A172 (cell line): ENCODE results near the gene AGO4. TPM values are rescaled to one million over a fixed set of nuclear protein-coding genes. Genes with fewer than 3 reads are reported as not detected.
A peak's percentile ranks its signal among the peaks of the same experiment; 100 is the strongest.
"Not testable (repeated sequence)": the region's sequence is repeated elsewhere in the genome, so short reads cannot be mapped to it uniquely, and the experiment has no call there.

Experiments
- DNase-seq: peaks from one replicate; pipeline ENCODE4 v3.0.0-alpha.2; 2015; ENCODE audit warnings: low spot score
- total RNA-seq: library from RNA; depleted of rRNA; stranded (reverse); fragments of >200 nt; shearing (Covaris generic); gene quantifications from 2 replicates; pipeline ENCODE4 v1.2.3, GENCODE V29; 2014; rRNA removed

Gene AGO4
- 7.3 and 7.8 TPM in 2 replicates for total RNA-seq

- peak; percentile 26 for DNase-seq
Observed at GRCh38 chr1:35807614-35808449, at the start of gene AGO4. AGO4 (plus strand) TSS chr1:35808016; CDS start chr1:35808417, 401 bp downstream.

DNA sequence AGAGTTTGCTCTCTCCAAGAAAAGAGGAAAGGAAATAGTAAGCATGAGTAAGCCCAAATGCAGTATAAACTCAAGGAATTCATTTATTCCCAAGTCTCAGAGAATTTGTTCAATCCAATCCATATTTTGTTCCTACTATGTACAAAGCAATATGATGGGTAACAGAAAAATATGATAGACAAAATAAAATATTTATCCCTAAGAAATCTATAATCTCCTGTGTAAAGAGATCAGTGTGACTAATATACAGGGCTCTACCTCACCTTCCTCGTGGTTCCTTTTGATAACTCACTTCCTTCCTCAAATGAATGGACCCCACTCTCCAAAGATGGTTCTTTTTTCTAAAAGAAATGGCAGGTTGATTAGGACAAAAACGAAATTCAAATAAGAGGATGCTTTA is 45.7 kb upstream of the AGO4 start:
- no peak for DNase-seq

DNA sequence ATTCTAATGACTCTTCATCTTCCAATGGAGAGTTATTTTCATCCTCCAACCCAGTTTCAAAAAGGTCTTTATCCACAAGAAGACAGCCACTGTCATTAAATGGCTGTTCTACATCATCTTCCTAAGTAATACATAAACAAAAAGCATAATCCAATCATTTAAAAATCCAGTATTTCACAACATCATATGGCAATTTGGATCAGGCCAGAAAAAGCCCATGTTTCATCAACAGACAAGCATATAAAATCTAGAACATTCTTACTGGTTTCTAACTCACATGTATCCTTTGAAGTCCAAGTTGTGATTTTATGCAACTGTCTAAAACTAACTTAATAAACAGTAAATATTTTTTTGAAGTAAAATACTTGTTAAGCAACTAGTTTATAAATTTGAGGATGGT is 44.6 kb upstream of the AGO4 start:
- DNase-seq = no peak

DNA sequence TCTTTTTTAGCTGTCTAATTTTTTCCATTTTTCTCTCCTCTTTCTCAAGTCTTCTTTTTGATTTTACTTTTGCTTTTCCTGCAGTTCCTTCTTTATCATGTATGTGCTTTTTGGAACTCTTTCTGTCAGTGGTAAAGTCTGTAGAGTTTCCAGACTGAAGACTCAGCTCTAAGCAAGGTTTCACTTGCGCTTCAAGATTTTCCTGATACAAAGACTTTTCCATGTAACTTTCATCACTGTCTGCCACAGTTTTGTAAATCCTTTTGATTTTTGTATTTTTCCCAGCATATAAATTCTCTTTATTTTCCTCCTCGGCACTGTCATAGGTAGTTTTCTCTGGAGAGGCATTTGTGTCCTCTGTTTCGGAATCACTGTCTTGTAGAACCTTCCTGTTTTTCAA is 43.5 kb upstream of the AGO4 start:
- no peak for DNase-seq

GRCh38 chr1:35768350-35769187 is 39.2 kb upstream of the AGO4 start:
- no peak for DNase-seq

GRCh38 chr1:35769188-35769758 is 38.5 kb upstream of the AGO4 start:
- peak; percentile 66 for DNase-seq

- no peak for DNase-seq
Observed at GRCh38 chr1:35773711-35774110, 34.1 kb upstream of the AGO4 start.

DNA sequence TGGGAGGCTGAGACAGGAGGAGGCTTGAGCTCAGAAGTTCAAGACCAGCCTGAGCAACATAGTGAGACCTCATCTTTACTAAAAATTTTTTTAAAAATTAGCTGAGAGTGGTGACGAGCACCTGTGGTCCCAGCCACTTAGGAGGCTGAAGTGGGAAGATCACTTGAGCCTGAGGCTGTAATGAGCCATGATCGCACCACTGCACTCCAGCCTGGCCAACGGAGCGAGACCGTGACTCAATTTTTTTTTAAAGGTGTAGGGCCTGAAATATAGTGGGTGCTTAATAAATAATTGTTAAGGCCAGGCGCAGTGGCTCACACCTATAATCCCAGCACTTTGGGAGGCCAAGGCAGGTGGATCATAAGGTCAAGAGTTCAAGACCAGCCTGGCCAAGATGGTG is 31.6 kb upstream of the AGO4 start:
- not testable (repeated sequence) for DNase-seq

DNA sequence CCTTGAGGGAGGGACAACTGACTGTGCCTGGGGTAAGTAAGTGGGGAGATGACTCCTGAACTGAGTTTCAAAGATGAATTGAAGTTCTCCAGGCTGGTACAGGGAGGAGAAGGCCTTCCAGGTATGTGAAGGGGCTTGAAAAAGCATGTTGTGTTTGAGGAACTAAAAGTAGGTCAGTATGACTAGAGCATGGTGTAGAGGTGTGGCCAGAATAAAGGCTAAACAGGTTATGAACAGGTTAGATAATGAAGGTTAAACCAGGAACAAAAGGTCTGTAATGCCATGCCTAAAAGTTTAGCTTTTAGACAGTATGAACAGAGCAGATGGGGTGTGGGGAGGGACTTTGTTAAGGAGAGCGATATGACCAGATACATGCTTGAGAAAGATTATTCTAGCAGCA is 30.7 kb upstream of the AGO4 start:
- DNase-seq = no peak

GRCh38 chr1:35783055-35783583 is 24.7 kb upstream of the AGO4 start:
- DNase-seq = no peak

DNA sequence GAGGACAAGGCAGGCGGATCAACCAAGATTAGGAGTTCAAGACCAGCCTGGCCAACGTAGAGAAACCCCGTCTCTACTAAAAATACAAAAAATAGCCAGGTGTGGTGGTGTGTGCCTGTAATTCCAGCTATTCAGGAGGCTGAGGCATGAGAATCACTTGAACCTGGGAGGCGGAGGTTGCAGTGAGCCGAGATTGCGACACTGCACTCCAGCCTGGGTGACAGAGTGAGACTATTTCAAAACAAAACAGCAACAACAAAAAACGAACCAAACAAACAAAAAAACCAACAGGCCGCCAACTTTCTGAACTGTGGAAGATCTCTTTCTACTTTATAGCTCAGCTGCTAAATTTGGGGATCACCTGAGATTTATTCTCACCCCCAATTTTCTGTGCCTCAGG is 23.5 kb upstream of the AGO4 start:
- DNase-seq = not testable (repeated sequence)

- DNase-seq = no peak
Observed at GRCh38 chr1:35788139-35788538, 19.7 kb upstream of the AGO4 start.

GRCh38 chr1:35790670-35791069 is 17.1 kb upstream of the AGO4 start:
- DNase-seq = no peak

GRCh38 chr1:35795295-35795694 is 12.5 kb upstream of the AGO4 start:
- no peak for DNase-seq

DNA sequence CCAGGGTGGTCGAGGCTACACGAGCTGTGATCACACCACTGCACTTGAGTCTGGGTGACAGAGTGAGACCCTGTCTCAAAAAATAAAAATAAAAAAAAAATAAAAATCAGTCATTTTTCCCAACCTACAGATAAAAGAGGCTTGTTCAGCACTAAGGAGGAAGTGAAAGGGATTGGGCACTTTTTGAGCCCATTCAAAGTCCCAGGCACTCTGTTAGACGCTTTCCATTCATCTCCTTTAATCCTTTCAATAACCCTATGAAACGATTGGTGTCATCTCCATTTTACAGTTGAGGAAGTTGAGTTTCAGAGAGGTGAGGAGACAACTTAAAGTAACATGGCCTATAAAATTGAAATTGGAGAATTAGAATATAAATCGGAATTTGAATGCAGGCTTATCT is 10.4 kb upstream of the AGO4 start:
- DNase-seq = no peak

GRCh38 chr1:35798019-35798418 is 9.8 kb upstream of the AGO4 start:
- DNase-seq = not testable (repeated sequence)

GRCh38 chr1:35800167-35800887 is 7.5 kb upstream of the AGO4 start:
- not testable (repeated sequence) for DNase-seq

GRCh38 chr1:35808450-35809113 is 766 bp downstream of the AGO4 start:
- DNase-seq = peak; percentile 10

GRCh38 chr1:35809114-35810095 is 1.6 kb downstream of the AGO4 start:
- DNase-seq = no peak
